ENCODE results near the gene C7. TPM values are rescaled to one million over a fixed set of nuclear protein-coding genes. Genes with fewer than 3 reads are reported as not detected.
"Not testable (repeated sequence)": the region's sequence is repeated elsewhere in the genome, so short reads cannot be mapped to it uniquely, and the experiment has no call there.

Gene C7
- not detected in 2 replicates for total RNA-seq (2014; rRNA removed; shearing (Covaris generic))

- DNase-seq (ENCODE audit: low read depth), result no peak
Observed at GRCh38 chr5:40909264-40909663, at the start of gene C7. Gene C7 (plus strand): TSS chr5:40909497. CDS start chr5:40909611, 114 bp downstream.

DNA sequence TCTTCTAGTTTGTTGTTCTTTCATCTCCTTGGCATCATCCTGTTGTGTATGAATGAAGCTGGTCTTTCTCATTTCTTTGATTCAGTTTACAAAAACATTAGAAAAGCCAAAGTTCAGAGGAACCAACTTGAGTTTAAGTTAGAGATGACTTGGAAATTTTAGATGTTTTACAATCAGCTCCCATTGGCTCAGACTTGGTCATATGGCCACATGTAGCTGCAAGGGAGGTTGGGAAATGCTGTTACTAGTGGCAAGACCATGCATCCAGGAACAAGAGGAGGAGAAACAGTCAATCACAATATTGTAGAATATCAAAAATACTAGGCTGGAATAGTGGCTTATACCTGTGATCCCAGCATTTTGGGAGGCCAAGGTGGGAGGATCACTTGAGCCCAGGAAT, 48.6 kb upstream of the C7 start:
- DNase-seq (ENCODE audit: low read depth), result no peak

DNA sequence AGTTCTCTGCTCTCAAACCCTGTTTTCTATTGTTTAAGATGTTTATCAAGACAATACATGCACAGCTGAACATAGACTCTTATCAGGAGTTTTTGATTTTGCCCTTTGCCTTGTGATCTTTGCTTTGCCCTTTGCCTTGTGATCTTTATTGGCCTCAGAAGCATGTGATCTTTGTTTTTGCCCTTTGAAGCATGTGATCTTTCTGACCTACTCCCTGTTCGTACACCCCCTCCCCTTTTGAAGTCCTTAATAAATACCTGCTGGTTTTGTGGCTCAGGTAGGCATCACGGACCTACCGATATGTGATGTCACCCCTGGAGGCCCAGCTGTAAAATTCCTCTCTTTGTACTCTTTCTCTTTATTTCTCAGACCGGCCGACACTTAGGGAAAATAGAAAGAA, 44.3 kb upstream of the C7 start:
- not testable (repeated sequence) for DNase-seq (ENCODE audit: low read depth)

DNA sequence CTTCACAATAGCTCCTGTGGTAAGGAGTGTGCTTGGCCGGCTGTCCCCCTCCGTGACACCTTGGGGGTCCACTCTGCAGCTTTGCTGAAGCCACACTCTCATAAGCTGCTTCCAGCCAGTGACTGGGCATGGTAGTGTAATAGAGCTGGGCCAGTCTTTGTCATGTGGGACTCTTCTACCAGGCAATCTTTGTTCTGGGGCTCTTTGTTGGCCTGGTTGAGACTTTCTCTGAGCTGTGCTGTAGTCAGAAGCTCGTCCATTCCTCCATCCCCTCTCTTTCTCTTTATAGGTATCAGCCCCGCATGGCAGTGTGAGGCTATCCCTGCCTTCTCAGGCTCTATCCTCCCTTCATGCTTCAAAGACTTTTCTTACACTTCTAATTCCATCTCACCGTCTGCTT, 42.5 kb upstream of the C7 start:
- DNase-seq (ENCODE audit: low read depth), result no peak

DNA sequence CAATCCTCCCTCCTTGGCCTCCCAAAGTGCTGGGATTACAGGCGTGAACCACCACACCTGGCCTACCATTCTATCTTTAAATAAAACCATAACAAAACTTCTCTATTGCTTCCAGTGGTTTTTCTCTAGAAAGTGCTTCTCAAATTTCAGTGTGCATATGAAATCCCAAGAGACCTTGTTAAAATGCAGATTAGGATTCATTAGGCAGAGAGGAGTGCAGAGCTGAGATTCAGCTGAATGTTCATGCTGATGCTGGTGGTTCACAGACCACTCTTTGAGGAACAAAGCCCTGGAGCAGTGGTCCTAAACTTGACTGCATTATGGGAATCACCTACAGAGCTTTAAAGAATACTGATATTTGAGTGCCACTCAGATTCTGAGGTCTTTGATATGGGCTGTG, 39.9 kb upstream of the C7 start:
- DNase-seq (ENCODE audit: low read depth), result no peak

- peak; percentile 20 for DNase-seq (ENCODE audit: low read depth)
Observed at GRCh38 chr5:40871177-40871576, 38.1 kb upstream of the C7 start.

DNA sequence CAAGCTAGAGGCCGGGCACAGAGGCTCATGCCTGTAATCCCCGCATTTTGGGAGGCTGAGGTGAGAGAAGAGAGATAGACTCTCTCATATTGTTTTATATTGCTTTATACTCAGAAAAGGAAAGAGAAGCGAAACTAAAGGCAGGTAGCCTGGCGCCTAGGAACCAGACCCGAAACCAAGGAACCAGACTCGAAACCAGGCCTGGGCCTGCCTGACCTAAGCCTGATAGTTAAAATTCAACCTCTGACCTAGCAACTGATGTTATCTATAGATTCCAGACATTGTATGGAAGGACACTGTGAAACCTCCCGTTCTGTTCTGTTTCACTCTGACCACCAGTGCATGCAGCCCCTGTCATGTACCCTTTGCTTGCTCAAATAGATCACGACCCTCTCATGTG, 37.0 kb upstream of the C7 start:
- DNase-seq (ENCODE audit: low read depth), result not testable (repeated sequence)

GRCh38 chr5:40873286-40873880, 35.9 kb upstream of the C7 start:
- DNase-seq (ENCODE audit: low read depth), result no peak

DNA sequence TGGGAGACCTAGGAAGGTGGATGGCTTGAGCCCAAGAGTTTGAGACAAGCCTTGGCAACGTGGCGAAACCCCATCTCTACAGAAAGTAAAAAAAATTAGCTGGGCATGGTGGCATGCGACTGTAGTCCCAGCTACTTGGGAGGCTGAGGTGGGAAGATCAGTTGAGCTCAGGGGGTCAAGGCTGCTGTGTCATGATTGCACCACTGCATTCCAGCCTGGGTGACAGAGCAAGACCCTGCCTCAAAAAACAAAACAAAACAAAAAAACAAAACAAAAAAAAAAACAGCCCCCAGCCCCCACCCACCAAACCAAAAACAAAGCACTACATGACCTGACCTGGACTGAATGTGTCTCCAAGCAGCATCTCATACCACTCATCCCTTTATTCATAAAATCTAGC, 33.3 kb upstream of the C7 start:
- no peak for DNase-seq (ENCODE audit: low read depth)

- no peak for DNase-seq (ENCODE audit: low read depth)
Observed at GRCh38 chr5:40877371-40877988, 31.8 kb upstream of the C7 start.

DNA sequence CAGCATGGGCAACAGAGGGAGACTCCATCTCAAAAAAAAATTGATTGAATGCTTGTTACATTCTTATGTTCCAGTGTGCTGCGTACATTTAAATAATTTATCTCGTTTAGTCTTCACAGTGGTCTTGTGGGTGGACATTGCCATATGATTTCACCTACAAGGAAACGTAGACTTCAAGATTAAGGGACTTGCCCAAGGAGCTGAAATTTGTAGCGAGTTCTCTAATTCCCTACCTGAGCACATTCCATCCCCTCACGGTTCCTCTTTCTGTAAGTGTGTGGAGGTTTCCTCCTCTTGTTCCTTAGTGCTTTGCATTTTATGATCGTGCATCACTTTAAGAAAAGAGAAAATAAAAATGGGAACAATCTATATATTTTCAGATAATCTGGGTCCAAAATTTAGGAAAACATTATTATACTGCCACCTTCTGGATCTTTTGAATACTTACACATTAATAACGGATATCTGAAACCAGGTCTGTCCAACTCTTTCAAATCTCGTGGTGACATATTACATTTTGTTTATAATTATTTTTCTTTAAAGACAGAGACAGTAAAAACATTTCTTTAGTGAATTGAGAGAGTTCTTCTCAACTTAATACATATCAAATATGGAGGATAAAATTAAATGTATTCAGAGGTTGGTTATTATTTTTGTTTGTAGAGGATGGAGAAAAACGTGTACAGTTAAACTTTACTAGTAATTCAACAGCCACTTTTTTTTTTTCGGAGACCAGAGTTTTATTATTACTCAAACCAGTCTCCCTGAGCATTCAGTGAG, 29.9 kb upstream of the C7 start:
- DNase-seq (ENCODE audit: low read depth), result peak; percentile 44

- peak; percentile 1 for DNase-seq (ENCODE audit: low read depth)
Observed at GRCh38 chr5:40882291-40882690, 27.0 kb upstream of the C7 start.

- DNase-seq (ENCODE audit: low read depth), result not testable (repeated sequence)
Observed at GRCh38 chr5:40883051-40883450, 26.2 kb upstream of the C7 start.

GRCh38 chr5:40895440-40896425, 13.6 kb upstream of the C7 start:
- not testable (repeated sequence) for DNase-seq (ENCODE audit: low read depth)

- peak; percentile 61 for DNase-seq (ENCODE audit: low read depth)
Observed at GRCh38 chr5:40904205-40904993, 4.9 kb upstream of the C7 start.

GRCh38 chr5:40904994-40905306, 4.3 kb upstream of the C7 start:
- no peak for DNase-seq (ENCODE audit: low read depth)

DNA sequence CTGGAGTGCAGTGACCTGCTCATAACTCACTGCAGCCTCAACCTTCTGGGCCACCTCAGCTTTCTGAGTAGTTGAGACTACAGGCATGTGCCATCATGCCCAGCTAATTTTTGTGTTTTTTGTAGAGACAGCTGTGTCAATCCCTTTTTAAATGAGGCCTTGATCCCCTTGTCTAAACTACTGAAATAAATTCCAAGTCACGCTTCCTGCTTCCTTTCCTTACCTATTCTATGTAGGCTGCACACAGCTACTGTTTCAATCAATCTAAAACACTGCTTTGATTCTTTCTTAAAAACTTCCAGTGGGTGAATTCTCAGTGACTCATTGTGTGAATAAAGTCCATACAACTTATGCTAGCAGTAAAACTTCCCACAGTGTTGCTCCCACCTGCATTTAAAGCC, 2.9 kb upstream of the C7 start:
- DNase-seq (ENCODE audit: low read depth), result no peak

GRCh38 chr5:40909723-40910122, 426 bp downstream of the C7 start:
- DNase-seq (ENCODE audit: low read depth), result no peak

DNA sequence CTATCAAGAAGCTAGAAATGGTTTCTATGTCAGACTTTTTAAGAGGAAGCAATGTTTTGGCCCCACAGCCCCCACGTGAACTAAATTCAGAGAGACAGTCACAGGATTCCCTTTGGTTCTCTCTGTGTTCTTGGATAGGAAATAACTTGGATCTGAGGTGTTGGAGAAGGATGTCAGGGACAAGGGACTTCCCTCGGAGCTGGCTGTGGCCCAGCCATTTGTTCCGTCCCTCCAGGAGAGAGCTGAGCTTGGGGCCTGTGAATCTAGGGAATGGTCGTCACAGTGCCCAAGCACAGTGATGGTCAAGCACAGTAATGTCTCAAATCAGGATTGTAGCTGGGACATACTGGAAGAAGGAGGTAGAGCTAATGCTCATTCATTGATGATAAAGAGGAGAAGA, 2.0 kb downstream of the C7 start:
- no peak for DNase-seq (ENCODE audit: low read depth)

GRCh38 chr5:40914835-40915234, 5.5 kb downstream of the C7 start:
- DNase-seq (ENCODE audit: low read depth), result peak; percentile 56

GRCh38 chr5:40915341-40915926, 6.1 kb downstream of the C7 start:
- DNase-seq (ENCODE audit: low read depth), result no peak
